Suppressor macrophage (primary cell): ENCODE data around the gene GPR146.

Experiments used
- DNase-seq, 4 experiments: peaks; one replicate each; pipeline ENCODE4 v3.0.0-alpha.2; 2020 to 2022

The GPR146 gene

GRCh38 chr7:1108264-1108920 lies 64.0 kb downstream of the GPR146 start:
- no peak for DNase-seq
